Measurements from ENCODE around the gene EYS.
"Not testable (repeated sequence)": the region's sequence is repeated elsewhere in the genome, so short reads cannot be mapped to it uniquely, and the experiment has no call there.

The EYS gene

GRCh38 chr6:64084185-64084663, 1622.8 kb downstream of the EYS start:
- no peak for DNase-seq

GRCh38 chr6:64083261-64083660, 1623.8 kb downstream of the EYS start:
- DNase-seq: no peak

- no peak for DNase-seq
Measured at GRCh38 chr6:64081453-64081852, 1625.6 kb downstream of the EYS start.

GRCh38 chr6:64074981-64075380, 1632.0 kb downstream of the EYS start:
- DNase-seq: no peak

- DNase-seq: no peak
Measured at GRCh38 chr6:64072686-64073085, 1634.3 kb downstream of the EYS start.

GRCh38 chr6:64064919-64065318, 1642.1 kb downstream of the EYS start:
- no peak for DNase-seq

- no peak for DNase-seq
Measured at GRCh38 chr6:64062960-64063683, 1643.9 kb downstream of the EYS start.

- DNase-seq: no peak
Measured at GRCh38 chr6:64054861-64055260, 1652.2 kb downstream of the EYS start.

GRCh38 chr6:64050590-64050989, 1656.4 kb downstream of the EYS start:
- DNase-seq: no peak

- DNase-seq: no peak
Measured at GRCh38 chr6:64049736-64050135, 1657.3 kb downstream of the EYS start.

GRCh38 chr6:64046746-64047208, 1660.2 kb downstream of the EYS start:
- no peak for DNase-seq

- no peak for DNase-seq
Measured at GRCh38 chr6:64041373-64041772, 1665.7 kb downstream of the EYS start.

- DNase-seq: no peak
Measured at GRCh38 chr6:64040113-64040512, 1666.9 kb downstream of the EYS start.

- no peak for DNase-seq
Measured at GRCh38 chr6:64037427-64037826, 1669.6 kb downstream of the EYS start.

- DNase-seq: no peak
Measured at GRCh38 chr6:64034910-64035655, 1671.9 kb downstream of the EYS start.

GRCh38 chr6:64034291-64034690, 1672.7 kb downstream of the EYS start:
- DNase-seq: no peak

- DNase-seq: not testable (repeated sequence)
Measured at GRCh38 chr6:64030950-64031618, 1675.9 kb downstream of the EYS start.

GRCh38 chr6:64023693-64024092, 1683.3 kb downstream of the EYS start:
- no peak for DNase-seq

- no peak for DNase-seq
Measured at GRCh38 chr6:64014595-64014994, 1692.4 kb downstream of the EYS start.

- no peak for DNase-seq
Measured at GRCh38 chr6:64013011-64013410, 1694.0 kb downstream of the EYS start.

- DNase-seq: peak in 1 of 2 experiments; percentile 34
Measured at GRCh38 chr6:64012351-64013001, 1694.5 kb downstream of the EYS start.

GRCh38 chr6:64010666-64011065, 1696.4 kb downstream of the EYS start:
- DNase-seq: no peak

GRCh38 chr6:64010010-64010409, 1697.0 kb downstream of the EYS start:
- no peak for DNase-seq

Measured in SW 1271 (cell line).